Activated T-cell treated with anti-CD3 and anti-CD28 coated beads for 48 hours (primary cell): Measurements from ENCODE around the gene EXOC4.

Experiments
- DNase-seq: peaks from one replicate; pipeline ENCODE4 v3.0.0-alpha.2; 2020; ENCODE audit warnings: low read depth

Gene EXOC4

DNA sequence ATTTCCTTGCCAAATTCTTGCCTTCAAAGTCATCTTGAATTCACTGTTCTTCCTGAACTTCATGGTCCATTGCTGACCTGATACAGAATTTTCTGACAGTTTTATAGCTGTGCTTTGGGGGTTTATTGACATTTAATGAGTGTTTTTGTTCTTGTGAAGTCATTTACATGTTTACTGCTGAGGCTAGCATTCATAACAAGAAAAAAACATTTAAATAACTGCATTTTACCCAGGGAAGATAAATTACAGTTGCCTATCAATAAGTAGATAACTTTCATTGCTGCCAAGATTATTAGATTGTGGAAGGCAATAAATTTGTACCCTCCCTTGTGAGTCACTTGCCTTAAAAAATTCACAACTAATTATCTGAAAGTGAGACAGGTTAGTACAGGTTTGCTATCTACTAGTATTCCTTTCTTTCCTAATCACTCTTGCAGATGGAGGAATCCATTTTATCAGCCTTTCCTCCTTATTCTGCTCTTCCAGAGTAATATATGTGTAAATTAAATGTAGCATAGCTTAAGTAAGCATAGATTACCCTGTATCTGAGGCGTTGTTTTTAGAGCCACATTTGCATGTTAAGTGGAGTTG lies 178.4 kb downstream of the EXOC4 start:
- DNase-seq = no peak

DNA sequence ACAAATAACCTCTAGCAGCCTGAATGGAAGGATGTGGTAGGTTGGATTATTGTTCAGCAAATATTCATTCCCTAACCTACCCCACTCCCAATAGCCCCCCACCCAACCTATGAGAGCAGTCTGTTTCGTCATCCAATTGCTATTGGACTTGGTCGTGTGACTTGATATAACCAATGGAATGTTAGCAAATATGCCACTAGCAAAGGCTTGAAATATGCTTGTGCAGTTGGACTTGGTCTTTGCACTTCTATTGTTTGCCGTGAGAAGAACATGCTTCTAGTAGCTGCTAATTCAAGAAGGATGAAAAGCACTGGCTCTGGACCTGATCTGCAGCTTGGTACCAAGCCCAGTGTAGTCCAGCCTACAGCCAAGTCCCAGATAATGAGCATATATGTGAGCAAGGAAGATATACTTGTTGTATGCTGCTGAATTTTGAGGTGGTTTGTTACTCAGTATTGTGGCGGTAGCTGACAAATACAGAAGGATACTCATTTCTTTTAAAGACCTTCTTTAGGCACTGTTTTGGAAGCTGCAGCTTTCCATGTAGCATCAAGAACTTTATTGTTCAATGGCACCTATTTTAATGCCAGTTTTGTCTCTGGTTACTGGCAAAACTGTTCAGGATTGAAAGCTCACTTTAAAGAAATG lies 180.4 kb downstream of the EXOC4 start:
- no peak for DNase-seq

DNA sequence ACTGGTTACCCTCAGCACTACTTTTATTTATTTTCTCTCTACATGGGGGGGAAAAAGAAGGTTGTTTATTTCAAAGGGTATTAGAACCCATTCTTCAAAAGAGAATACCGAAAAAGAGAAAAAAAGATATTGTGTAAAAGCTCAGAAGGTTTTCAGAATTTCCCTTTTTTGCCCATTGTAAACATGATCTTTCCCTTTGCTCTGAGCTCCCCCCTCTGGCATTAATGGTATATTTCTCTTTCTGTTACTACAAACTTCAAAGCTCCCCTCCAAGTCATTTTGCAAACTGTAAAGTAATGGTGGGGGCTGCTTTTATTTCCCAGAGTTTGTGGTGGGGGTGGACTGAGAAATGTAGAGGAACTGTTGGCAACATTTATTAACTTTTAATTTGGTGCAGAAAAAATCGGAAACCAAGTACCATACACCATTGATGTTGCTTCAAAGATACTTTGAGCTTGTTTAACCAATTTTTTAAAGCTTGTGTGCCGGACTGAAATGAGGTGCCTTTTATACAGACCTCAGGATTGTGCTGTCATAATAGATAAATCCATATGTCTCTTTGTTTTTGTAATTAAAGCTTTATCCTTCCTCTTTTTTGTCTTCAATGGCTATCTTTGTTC lies 181.5 kb downstream of the EXOC4 start:
- DNase-seq = no peak

DNA sequence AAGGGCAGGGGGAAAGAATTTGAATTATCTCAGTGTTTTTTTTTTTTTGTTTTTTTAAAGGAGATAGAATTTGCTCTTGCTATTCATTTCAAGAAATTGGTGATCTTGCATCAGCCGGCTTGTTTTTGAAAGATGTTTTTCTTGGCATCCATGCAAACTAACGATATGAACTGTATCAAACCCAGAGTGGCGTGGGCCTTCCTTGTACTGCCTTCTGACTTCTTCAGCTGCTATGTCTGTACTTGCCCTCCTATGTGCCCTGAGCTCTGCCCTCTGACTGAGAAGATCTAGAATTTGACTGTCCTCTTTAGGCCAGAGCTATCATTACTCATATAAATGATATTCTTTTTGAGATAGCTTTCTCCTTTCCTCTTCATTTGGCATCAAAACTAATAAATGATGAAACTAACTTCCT lies 183.1 kb downstream of the EXOC4 start:
- DNase-seq = no peak

DNA sequence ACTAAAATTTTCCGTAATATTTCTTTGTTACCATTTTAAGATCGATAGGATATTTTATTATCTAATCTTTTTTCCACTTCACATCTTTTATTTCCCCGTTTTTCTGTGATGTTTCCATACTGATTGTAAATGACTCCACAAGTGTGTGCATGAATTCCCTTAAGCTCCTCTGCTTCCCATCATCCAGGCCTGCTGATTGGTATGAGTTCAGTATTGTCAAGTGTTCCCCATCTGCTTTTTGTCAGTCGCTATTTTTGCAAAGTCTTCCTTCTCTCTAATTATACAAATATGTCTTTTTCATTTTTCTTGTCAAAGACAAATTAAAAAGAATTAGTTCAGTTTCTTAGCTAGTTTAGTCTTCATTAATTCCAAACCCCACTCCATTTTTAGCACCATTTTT lies 184.7 kb downstream of the EXOC4 start:
- DNase-seq = no peak

DNA sequence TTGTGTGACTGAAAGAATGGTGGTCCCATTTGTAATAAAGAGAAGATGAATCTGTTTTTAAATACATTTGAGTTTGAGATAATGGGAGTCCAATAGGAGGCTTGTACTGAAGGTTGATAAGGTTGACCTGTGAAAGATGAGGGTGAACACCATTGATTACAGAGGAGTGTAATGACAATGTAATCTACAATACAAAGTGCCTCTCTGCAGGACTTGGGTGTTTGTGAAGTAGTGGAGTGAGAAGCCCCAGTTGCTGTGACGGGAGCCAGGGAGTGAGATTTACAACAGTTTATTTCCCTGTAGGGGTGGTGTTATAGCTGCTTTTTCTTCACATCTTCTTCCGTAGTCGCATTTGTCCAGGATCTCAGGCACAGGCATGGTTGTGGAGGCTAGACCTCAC lies 189.9 kb downstream of the EXOC4 start:
- no peak for DNase-seq

DNA sequence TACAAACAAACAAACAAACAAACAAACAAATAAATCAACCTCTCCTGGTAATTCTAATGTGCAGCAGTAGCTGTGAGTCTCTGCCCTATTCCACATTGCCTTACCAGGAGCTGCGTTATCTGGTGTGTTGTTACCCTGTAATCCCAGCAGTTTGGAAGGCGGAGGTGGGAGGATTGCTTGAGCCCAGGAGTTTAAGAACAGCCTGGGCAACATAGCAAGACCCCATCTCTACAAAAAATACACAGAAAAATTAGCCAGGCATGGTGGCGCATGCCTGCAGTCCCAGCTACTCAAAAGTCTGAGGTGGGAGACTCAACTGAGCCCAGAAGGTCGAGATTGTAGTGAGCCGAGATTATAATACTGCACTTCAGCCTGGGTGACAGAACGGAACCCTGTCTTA lies 192.7 kb downstream of the EXOC4 start:
- no peak for DNase-seq

DNA sequence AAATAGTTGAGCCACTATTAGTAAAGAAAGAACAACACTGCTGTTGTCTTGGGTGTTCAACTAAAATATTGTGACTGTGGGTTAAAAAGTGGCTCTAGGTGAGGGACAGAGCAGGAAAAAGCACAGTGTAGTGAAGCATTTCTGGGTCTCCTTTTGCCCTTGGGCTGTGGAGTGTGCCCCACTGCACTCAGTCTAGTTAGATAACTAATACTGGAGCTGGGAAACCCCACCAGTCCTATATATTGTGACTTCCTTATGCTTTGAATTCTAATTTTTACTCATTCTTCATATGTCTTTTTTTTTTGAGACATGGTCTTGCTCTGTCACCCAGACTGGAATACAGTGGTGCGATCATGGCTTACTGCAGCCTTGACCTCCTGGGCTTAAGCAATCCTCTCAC lies 195.1 kb downstream of the EXOC4 start:
- DNase-seq = no peak

DNA sequence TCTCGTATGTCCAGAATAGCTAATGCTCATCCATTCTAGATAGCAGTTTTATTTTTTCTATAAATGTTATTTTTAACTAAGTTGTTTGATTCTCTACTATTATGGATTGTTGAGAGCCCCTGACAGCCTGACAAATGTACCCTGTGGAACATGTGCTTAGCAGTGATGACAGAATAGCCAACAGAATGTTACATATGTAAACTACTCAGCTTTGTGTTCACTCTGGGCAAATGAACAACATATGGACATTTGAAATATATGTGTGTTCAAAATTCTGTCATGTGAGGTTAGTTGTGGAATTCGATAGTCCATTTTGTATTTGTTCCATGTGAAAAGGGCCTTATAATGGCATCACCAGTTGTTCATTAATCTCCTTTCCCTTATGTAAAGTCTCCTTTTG lies 199.7 kb downstream of the EXOC4 start:
- DNase-seq = no peak

DNA sequence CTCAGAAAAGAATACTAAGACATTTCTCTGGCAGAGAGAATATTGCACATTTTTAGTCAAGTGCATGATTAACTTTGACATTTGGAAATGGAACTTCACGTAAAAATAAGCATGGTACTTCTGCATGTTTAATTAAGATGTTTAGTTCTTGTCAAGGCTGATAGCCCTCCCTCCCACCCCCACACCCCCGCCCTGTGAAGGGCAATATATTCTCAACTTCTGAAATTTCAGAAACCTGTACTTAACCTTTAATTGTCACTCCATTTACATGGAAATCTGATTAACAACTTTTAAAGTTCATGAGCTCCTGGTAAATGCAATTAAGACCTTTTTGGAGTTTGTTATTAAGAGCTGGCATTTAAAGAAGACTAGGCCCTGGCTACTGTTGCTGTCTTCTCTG lies 205.8 kb downstream of the EXOC4 start:
- DNase-seq = no peak

DNA sequence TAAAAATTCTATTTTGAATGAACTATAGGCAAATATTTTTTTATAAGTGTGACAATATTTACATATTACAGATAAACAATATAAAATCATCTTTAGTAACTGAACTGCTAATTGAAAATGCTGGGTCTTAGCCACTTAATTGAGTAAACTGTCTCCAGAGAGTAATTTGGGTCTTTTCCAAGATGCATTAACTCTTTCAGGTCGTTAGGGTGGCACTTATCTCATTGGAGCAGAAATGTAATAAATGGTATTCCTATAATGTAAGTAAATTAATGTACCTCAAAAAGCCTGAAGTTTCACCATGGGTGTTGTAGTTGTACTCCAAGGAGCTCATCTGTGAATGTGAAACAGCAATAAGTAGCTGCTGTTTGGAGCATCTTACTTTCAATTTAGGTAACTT lies 208.5 kb downstream of the EXOC4 start:
- no peak for DNase-seq

DNA sequence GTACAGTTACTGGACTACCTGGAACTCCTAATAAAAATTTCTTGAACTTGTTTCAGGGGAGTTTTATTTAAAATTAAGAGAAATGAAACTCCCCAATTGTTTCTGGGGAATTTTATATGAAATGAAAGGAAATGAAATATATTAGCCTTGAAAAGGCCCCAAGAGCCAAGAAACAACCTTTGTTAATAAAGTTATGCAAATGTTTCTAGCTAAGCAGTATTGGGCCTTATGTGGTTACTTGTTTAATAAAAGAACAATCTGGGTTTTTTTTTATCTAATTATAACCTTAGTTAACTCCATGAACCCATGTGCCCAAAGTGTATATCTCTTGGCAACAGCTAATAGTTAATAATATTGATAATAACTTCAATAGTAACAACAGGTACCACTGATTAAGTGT lies 222.8 kb downstream of the EXOC4 start:
- no peak for DNase-seq

DNA sequence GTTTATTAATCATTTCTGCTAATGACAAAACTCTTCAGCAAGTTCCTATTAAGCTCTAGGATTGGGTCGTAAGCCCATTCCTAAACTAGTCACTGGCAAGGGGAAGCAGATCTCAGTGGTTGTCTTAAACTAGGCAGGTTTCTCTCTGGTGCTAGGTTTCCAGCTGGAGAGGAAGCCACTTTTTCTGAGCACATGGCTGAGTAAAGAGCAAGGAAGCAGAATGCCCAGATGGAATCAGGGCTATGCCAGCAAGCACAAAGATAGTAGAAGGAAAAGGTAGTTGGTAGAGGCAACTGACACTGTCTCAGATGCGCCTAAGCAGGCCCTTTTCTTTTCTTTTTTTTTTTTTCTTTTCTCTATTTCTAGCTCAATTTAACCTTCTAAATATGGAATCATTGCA lies 224.9 kb downstream of the EXOC4 start:
- DNase-seq = no peak

DNA sequence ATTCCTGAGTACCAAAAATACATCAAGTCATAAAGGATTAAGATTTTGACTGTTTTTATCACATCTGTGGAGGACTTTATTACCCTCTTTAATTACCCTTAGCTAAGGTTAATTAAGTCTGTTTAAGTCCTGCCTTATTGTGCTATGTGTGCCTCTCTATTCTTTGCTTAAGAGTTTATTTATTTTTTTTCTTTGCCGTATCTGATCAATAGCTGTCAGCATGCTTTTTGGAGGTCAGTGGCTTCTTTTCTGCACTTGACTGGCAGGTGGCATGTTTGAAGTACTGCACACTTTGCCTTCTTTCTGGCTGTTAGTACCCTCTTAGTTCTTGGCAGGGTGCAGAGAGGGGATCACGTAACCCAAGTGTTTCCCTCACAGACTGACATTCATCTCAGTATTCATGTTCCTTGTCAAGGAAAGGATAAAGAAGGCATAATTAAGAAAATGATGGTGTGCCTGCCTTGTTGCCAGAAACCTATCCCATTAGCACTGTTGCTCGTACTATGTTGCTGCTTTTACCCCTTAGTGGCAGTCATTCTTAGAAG lies 225.8 kb downstream of the EXOC4 start:
- DNase-seq = no peak

DNA sequence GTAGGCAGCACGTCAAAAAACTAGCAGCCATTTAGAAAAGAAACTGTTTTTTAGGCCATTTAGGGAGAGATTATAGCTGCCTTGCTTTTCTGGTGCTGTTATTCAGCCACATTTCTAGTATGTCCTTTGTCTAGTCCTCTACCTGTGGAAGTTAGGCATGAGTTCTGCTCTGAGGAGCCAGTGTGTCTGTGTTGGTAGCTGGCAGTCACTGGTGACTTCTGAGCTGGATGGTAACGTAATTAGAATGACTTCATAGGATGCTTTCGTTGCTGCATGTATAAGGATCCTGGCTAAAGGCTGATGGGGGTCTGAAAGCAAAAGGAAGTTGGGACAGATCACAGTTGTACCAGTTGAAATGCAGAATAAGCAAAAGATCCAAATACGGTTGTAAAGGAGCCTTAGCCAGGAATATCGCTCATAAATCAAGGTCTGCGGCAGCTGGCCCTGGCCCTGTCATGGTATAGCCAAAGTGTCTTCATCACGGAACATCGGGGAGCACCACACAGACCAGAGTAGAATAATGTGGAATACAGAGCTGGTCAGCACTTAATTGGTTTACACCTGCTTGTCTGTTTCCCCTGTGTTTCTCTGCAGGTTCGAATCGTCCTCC lies 226.7 kb downstream of the EXOC4 start:
- DNase-seq = no peak

DNA sequence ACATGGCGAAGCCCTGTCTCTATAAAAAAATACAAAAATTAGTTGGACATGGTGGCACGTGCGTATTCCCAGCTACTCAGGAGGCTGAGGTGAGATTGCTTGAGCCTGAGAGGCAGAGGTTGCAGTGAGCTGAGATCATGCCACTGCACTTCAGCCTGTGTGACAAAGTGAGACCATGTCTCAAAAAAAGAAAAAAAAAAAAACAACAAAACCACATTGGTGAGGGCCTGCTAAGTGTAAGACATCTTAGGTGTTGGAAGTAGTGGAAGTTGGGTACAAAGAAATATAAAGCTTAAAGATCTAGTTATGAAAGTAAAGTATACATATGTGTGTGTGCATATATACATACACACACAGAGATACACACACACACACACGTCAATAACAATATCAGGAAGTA lies 228.0 kb downstream of the EXOC4 start:
- DNase-seq = no peak

DNA sequence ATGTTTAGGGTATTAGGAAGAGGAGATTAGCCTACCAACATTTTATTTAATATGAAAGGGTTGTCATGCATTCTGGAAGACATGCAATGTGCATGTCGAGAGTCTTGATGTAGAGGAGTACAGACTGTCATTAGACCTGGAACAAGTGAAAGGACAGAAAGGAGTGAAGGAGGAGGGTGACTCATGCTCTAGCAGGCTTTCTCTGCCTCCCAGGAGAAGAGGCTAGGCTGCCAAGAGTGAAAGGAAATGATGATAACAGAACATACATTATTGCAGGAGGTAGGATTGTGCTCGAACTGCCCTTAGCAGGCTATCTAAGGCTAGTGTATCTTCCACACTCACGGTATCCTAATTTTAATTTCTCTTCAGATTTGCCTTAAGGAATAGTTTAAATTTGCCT lies 228.8 kb downstream of the EXOC4 start:
- DNase-seq = no peak

DNA sequence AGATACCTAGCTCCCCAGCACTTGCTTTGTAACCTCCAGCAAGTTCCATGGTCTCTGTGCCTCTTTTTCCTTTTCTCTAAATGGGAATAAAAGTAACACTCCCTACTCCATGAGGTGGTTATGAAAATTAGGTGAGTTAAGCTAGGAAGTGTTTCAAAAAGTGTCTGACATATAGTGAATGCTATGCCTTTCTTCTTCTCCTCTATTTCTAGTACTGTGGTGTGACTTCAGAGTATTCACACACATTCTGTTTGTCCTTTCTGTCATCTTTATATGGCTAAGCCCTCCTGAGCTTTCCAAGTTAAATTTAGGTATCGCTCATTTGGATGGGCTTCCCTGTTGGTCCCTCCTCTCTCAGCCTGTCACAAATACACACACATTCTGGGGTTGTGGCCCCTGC lies 229.7 kb downstream of the EXOC4 start:
- no peak for DNase-seq

DNA sequence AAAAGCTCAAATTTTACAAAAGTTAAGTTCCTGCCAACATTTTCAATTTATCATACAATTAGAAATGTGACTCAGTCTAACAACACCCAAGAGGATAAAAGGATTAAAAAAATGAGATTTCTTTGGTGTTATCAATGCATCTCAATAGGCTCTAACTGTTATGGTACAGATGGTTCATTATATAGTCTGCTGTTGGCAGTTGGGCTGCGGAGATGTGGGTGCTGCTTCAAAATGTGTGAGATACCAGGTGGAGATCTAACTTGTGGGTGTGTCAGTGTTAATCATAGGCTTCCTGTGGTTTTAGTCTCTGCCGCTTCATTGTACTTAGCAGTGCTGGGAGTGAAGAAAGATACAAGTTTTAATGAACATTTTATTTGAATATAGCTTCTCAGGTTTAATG lies 231.2 kb downstream of the EXOC4 start:
- no peak for DNase-seq

DNA sequence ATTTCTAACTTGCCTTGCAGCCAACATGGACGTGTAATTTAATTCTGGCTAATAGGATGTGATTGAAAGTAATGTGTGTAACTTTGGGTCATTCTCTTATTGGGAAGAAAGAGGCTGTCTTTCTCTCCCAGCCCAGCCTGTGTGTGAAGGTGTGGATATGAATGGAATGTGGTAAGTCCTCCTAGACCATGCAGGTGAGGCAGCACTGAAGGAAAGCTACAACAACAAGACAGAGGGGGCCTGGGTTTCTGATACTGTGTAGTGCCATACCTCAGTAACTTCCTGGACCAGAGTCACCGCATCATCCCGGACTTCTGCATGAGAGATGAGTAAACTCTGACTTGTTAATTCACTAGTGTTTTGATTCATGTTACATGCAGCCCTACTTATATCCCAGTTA lies 237.0 kb downstream of the EXOC4 start:
- no peak for DNase-seq

DNA sequence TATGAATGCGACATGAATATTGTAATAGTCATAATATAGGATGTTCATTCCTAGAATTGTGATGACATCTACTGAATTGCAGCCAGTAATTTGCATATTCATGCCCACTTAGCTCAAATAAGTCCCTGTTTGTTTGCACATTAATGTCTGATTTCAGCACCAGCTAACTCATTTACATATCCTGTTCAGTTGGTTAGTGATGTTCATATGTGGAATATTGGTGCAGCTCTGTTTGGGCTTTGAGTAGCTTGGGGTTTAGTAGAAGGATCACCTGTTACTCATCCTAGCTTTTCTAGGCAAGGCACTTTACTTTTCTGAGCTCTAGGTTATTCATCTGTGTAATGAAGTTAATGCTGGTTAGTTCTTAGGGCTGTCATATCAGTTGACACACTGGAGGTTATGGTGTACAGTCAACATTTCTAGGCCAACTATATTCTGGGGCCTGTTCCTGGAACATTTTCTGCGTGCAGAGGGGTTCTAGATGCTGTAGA lies 238.4 kb downstream of the EXOC4 start:
- no peak for DNase-seq

DNA sequence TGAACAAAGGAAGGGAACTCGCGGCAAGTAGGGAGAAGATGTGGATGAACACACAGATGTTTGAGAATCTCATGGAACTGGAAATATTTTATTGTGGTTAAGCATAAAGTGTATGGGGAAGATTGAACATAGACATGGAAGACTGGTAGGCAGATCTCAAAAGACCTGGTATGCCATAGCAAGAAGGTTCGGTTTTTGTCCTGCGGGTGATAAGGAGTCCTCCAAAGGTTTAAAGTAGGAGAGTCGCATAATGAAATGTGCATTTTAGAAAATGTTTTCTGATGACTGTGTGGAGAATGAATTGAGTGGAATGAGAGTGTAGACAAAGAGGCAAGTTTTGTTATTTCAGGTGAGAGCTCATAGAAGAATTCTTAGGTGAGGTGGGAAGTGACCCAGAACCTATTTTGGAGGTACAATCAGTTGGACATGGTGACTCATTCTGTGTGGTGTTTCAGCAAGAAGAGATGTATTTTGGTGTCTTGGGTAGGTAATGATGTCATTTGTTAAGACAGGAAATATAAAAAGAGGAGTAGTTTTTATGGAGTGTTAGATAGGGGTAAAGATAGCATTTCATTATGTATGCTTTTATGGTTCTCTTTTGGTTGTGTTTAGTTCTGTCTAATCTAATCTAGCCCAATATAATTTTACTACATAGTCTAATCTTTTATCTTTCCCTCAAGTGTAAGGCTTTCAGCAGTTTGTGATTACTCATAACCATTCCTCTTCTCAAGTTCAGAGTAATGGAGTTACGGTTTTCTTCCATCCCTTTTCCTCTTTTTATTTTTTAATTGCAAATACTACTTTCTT lies 239.2 kb downstream of the EXOC4 start:
- no peak for DNase-seq
